NCI-H446 treated with DMSO at 0.1 percent for 48 hours (cell line): ENCODE results near the gene SMG6.
"Not testable (repeated sequence)": the region's sequence is repeated elsewhere in the genome, so short reads cannot be mapped to it uniquely, and the experiment has no call there.

ENCODE experiments used
- DNase-seq: peaks from one replicate; lab custom pipeline; 2025; lab: John Stamatoyannopoulos, UW

Gene SMG6

GRCh38 chr17:2263183-2264066 lies 40.2 kb downstream of the SMG6 start:
- no peak for DNase-seq

DNA sequence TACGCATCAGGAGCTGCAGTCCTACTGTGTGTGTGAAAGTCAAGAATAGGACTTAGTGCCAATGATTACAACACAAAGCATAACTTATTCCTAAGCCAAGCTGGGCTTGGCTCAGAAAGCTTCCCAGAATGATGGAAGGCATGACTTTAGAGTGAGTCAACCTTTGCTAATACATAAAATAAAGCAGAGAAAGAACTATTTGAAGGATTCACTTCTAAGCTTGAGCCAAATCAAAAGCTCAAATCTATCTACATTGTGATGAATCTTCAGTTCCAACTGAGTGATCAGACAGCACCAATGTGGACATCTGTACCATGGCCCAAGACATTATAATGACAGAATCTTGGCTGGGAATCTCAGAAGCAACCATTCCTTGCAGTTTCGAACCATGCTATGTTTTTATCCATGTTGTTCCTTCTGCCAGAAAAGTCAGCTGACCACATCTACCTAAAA lies 41.4 kb downstream of the SMG6 start:
- DNase-seq, result peak; percentile 9

GRCh38 chr17:2259769-2260536 lies 43.6 kb downstream of the SMG6 start:
- DNase-seq, result no peak

GRCh38 chr17:2258830-2259229 lies 44.8 kb downstream of the SMG6 start:
- DNase-seq, result not testable (repeated sequence)

- DNase-seq, result no peak
Measured at GRCh38 chr17:2253768-2254406, 49.7 kb downstream of the SMG6 start.

GRCh38 chr17:2253362-2253761 lies 50.2 kb downstream of the SMG6 start:
- DNase-seq, result no peak

GRCh38 chr17:2251098-2251497 lies 52.5 kb downstream of the SMG6 start:
- DNase-seq, result no peak

DNA sequence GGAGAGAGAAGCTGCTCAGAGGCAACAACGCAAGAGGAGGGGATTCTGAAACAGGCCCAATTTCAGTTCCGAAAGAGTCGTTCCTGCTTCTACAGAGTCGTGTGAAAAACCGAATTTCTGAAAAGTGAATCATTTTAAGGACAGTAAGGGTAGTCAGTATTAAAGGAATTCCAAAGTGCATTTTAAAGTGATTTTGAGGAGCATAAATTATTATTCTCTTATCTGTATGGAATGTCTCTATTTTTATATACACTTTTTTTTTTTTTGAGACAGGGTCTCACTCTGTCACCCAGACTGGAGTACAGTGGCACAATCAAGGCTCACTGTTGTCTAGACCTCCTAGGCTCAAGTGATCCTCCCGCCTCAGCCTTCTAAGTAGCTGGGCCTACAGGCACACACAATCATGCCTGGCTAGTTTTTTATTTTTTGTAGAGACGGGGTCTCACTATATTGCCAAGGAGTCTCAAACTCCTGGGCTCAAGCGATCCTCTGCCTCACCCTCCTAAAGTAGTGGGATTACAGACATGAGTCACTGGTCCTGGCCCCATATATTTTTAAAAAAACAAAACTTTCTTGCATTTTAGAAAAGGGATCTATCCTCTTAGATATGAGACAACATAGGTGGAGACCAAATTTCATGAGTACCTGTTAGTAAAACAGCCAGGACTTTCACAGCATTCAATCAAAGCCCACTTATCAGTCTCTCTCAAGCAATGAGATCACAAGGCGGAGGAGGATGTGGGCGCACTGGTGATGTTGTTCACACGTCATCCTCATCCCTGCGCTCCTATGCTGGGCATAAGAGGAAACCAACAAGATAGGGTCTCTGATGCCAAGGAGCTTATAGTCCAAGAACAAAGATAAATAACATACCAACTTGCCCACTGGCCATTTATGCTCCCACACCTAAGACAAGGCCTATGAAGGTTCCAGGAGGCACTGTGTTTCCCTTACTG lies 53.2 kb downstream of the SMG6 start:
- DNase-seq, result no peak

DNA sequence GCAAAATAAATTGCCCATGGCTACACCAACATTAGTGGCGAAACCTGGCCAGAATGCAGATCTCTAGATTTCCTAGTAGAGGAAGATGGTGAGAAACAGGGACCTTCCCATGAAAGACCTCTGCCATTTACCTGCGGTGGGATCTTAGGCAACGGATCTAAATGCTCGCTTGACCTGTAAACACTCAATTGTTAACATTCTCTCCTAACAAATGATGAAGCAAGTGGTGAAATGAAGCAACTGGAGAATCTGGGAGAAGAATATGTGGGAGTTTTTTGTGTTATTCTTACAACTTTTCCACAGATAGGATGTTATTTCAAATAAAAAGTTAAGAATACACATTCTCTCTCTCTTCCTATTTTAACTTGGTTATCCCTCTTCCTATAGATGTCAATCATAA lies 56.6 kb downstream of the SMG6 start:
- DNase-seq, result no peak

GRCh38 chr17:2244545-2245525 lies 58.8 kb downstream of the SMG6 start:
- peak; percentile 26 for DNase-seq

- no peak for DNase-seq
Measured at GRCh38 chr17:2243953-2244352, 59.6 kb downstream of the SMG6 start.

DNA sequence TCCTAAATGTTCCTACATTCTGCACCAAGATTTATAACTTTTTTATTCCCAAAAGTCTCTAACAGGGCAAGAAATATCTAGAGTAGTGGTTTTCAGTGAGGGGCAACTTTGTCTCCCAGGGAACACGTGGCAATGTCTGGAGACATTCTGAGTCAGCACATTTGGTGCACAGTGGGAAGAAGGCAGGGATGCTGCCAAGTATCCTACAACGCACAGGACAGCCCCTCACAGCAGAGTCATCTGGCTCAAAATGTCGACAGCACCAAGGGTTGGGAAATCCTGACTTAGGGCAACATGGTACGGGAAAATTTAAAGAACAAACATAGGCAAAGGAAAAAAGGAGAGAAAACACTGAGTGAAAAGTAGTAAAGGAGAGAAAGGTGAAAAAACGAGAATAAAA lies 61.8 kb downstream of the SMG6 start:
- DNase-seq, result no peak

- no peak for DNase-seq
Measured at GRCh38 chr17:2240541-2240940, 63.0 kb downstream of the SMG6 start.

GRCh38 chr17:2239882-2240430 lies 63.6 kb downstream of the SMG6 start:
- no peak for DNase-seq

DNA sequence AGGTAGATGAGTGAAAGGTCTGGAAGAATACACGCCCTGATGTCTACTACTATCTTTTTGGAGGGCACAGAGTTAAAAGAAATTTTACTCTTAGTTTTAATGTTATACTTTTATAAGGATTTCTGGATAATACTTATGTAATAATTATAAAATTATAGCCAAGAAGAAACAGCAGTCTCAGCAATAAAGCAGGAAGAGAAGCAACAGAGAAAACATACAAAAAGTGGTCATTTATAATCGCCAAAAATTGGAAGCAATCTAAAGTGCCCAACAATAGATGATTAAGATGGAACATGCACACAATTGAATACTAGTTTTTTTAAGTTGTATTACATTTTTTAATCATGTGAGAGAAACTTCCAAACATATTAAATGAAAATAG lies 64.4 kb downstream of the SMG6 start:
- DNase-seq, result no peak

DNA sequence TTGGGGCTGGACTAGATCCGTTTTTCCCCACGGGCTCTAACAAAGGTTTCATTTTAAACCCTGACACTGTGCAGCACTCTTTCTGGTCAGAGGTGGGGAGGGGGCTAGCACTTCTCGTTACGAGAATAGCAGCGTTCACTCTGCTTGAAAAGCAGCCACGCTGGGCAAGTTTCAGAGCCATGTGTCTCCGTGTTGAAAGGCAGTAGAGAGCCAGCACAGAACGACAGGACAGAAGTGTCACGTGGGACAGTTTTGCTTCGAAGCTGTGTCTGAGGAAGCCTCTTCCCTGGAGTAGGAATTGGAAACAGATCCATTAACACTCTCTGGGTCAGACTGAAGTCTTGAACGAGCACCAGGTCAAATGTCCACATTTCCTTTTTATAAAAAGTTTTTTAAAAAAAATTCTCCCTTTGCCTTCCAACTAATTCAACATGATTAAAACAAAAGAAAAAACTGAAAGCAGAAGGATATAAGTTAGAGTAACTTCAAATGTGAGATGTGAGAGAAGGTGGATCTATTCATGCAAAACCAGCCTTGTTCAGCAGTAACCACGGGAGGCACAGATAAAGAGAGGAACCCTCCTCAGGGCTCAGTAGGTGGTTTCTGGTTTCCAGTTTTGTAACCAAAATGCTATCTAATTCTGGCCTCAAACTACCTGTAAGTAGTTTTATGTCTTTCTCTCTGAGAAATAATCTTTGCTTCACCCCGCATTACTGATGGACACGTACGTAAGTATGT lies 65.0 kb downstream of the SMG6 start:
- no peak for DNase-seq

GRCh38 chr17:2237950-2238349 lies 65.6 kb downstream of the SMG6 start:
- DNase-seq, result no peak

DNA sequence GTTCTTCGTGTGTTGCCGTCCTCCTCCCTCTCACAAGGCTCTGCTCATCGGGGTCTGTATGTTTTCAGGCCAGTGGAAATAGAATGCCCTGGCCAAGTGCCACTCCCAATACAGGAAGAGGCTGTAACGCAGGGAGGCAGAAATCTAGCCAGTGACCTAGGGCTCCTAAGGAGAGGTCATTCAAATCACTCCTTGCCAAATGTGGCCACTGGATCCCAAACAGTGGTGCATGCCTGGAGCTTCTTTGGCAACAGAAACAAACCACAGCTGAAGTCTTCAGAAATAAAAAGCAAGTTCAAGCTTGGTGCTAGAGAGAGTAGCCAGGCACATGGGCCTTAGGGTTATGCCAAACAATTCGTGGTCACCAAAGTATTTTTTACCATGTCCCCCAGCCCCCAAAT lies 66.1 kb downstream of the SMG6 start:
- DNase-seq, result no peak

DNA sequence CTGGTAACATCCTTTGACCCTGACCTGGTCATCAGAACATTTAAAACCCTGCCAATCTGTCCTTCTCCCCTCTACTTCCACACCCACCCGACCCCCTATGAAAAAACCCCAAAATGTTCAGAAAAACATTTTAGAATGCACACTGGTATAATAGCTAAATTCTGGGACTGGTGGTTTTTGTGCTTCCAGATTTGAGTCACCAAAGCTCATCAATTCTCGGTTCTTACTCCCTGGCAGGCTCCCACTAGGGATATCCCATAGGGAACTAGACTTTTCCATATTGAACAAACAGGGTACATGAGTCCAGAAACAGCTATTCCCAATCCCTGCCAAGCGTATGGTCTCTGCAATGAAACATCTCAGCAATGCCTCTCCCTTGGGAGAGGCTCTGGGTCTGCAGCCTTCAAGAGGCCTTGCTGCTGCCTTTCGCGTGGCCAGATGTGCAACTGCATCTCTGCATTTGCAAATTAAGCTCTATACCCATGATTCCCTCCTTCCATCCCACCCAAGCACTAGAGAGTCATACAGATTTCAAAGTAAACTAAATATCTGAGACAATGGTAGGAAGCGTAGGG lies 67.7 kb downstream of the SMG6 start:
- no peak for DNase-seq
